ENCODE results near the gene ADGRG3.
A peak's percentile ranks its signal among the peaks of the same experiment; 100 is the strongest.

Gene ADGRG3

GRCh38 chr16:57690782-57691471, 22.8 kb downstream of the ADGRG3 start:
- no peaks in the 10 kb centered on the region for H3K36me3 ChIP-seq (ENCODE audit: insufficient read depth, low read length)
- H3K27me3 ChIP-seq (ENCODE audit: insufficient read depth, low read length, poor library complexity, severe bottlenecking): no peaks in the 10 kb centered on the region
- H3K4me3 ChIP-seq (ENCODE audit: low read length, poor library complexity, severe bottlenecking): no peak overlapping the region
- peaks cover 8% of the 10 kb centered on the region for H3F3A ChIP-seq (ENCODE audit: low read depth)
- H3K4me1 ChIP-seq (ENCODE audit: insufficient read depth, low read length, poor library complexity, severe bottlenecking): peaks cover 64% of the 10 kb centered on the region
- H3K79me2 ChIP-seq (ENCODE audit: insufficient read depth, low read length): peaks cover 26% of the 10 kb centered on the region
- H4K20me1 ChIP-seq (ENCODE audit: insufficient read depth, low read length, poor library complexity, severe bottlenecking): no peaks in the 10 kb centered on the region
- peak overlapping the region; percentile 65 for H3K4me2 ChIP-seq (ENCODE audit: low read depth, low read length, poor library complexity, severe bottlenecking)
- peak overlapping the region; percentile 37; the same call in 1 of the 2 replicates for H2AFZ ChIP-seq (ENCODE audit: low read length)
- H3K9me3 ChIP-seq (ENCODE audit: insufficient read depth, low read depth, low read length): no peaks in the 10 kb centered on the region
- TF ChIP-seq CTCF (conservative IDR thresholded peaks at IDR 0.05; ENCODE audit: low read length): no peak
- TF ChIP-seq EZH2phosphoT487 (IDR thresholded peaks at IDR 0.05; ENCODE audit: borderline replicate concordance): no peak
- H3K9ac ChIP-seq (ENCODE audit: low read depth, low read length, poor library complexity, severe bottlenecking): peak overlapping the region; percentile 98
- H3K9me2 ChIP-seq (replicated peaks; ENCODE audit: low read depth, low read length): no peaks in the 10 kb centered on the region

GRCh38 chr16:57692636-57693035, 24.5 kb downstream of the ADGRG3 start:
- Histone ChIP-seq H3K4me2 (ENCODE audit: low read depth, low read length, poor library complexity, severe bottlenecking) (no peak overlapping the region), H3K9ac (ENCODE audit: low read depth, low read length, poor library complexity, severe bottlenecking) (no peak overlapping the region), H2AFZ (ENCODE audit: low read length) (no peak overlapping the region), H3K4me1 (ENCODE audit: insufficient read depth, low read length, poor library complexity, severe bottlenecking) (peaks cover 51% of the 10 kb centered on the region), H3K9me2 (replicated peaks; ENCODE audit: low read depth, low read length) (no peaks in the 10 kb centered on the region), H3K79me2 (ENCODE audit: insufficient read depth, low read length) (peaks cover 19% of the 10 kb centered on the region), H3K9me3 (ENCODE audit: insufficient read depth, low read depth, low read length) (no peaks in the 10 kb centered on the region), H3K36me3 (ENCODE audit: insufficient read depth, low read length) (no peaks in the 10 kb centered on the region), H3F3A (ENCODE audit: low read depth) (peaks cover 8% of the 10 kb centered on the region), H4K20me1 (ENCODE audit: insufficient read depth, low read length, poor library complexity, severe bottlenecking) (no peaks in the 10 kb centered on the region), H3K4me3 (ENCODE audit: low read length, poor library complexity, severe bottlenecking) (no peak overlapping the region), H3K27me3 (ENCODE audit: insufficient read depth, low read length, poor library complexity, severe bottlenecking) (no peaks in the 10 kb centered on the region)
- TF ChIP-seq EZH2phosphoT487 (IDR thresholded peaks at IDR 0.05; ENCODE audit: borderline replicate concordance) (no peak), CTCF (conservative IDR thresholded peaks at IDR 0.05; ENCODE audit: low read length) (no peak)

- Histone ChIP-seq H3K4me2 (ENCODE audit: low read depth, low read length, poor library complexity, severe bottlenecking) (no peak overlapping the region), H3K9me3 (ENCODE audit: insufficient read depth, low read depth, low read length) (no peaks in the 10 kb centered on the region), H3F3A (ENCODE audit: low read depth) (peaks cover 8% of the 10 kb centered on the region), H2AFZ (ENCODE audit: low read length) (no peak overlapping the region), H4K20me1 (ENCODE audit: insufficient read depth, low read length, poor library complexity, severe bottlenecking) (no peaks in the 10 kb centered on the region), H3K9me2 (replicated peaks; ENCODE audit: low read depth, low read length) (no peaks in the 10 kb centered on the region), H3K27me3 (ENCODE audit: insufficient read depth, low read length, poor library complexity, severe bottlenecking) (no peaks in the 10 kb centered on the region), H3K4me3 (ENCODE audit: low read length, poor library complexity, severe bottlenecking) (no peak overlapping the region), H3K79me2 (ENCODE audit: insufficient read depth, low read length) (peaks cover 9% of the 10 kb centered on the region), H3K36me3 (ENCODE audit: insufficient read depth, low read length) (no peaks in the 10 kb centered on the region), H3K4me1 (ENCODE audit: insufficient read depth, low read length, poor library complexity, severe bottlenecking) (peaks cover 42% of the 10 kb centered on the region), H3K9ac (ENCODE audit: low read depth, low read length, poor library complexity, severe bottlenecking) (no peak overlapping the region)
- TF ChIP-seq CTCF (conservative IDR thresholded peaks at IDR 0.05; ENCODE audit: low read length): no peak
- no peak for TF ChIP-seq EZH2phosphoT487 (IDR thresholded peaks at IDR 0.05; ENCODE audit: borderline replicate concordance)
These were observed 25.4 kb downstream of the ADGRG3 start for GRCh38 chr16:57693550-57693949.

All from Loucy (cell line).